HTR-8/SVneo (cell line): Measurements from ENCODE around the gene STIM1.
"Not testable (repeated sequence)": the region's sequence is repeated elsewhere in the genome, so short reads cannot be mapped to it uniquely, and the experiment has no call there.

Experiments
- DNase-seq: peaks from one replicate; pipeline ENCODE4 v3.0.0; 2011; ENCODE audit warnings: low spot score, mixed read lengths; ENCODE audit not compliant: insufficient read length
- FAIRE-seq: peaks from 2 replicates; lab custom pipeline; 2011; peaks lifted over from hg19 to GRCh38; lab: Jason Lieb, UNC

STIM1 gene

DNA sequence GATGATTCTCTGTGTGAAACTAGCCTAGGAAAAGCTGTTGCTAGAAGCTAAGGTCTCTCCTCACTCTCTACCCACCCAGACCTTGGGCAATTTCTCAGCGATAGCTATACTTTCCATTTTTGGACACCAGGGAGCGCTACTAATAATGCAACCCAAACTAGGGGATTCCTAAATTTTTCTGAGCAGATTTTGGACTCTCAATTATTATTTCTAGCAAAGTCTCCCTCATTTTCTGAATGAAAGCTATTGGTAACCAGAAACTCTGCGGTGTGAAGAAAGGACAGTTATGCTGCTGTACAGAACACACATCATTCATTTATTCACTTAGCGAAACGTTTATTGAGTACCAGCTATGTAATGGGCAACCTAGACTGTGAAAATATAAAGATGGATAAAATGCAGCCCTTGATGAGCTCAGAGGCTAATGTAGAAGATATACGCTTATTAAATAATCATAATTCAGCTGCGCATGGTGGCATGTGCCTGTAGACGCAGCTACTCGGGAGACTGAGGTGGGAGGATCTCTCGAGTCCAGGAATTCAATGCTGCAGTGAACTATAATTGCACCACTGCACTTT, 6.1 kb upstream of the STIM1 start:
- no peak for FAIRE-seq
- no peak for DNase-seq

DNA sequence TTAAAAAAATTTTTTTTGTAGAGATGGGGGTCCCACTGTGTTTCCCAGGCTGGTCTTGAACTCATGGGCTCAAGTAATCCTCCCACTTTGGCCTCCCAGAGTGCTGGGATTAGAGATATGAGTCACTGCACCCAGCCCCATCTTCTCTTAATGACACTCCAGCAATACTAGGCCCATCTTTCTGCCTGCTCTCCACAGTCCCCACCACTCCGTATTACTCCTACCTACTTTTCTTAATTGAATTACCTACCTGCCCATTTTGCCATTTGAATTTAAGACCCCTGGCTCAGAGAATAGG, 2.0 kb upstream of the STIM1 start:
- FAIRE-seq (no peak), DNase-seq (no peak)

DNA sequence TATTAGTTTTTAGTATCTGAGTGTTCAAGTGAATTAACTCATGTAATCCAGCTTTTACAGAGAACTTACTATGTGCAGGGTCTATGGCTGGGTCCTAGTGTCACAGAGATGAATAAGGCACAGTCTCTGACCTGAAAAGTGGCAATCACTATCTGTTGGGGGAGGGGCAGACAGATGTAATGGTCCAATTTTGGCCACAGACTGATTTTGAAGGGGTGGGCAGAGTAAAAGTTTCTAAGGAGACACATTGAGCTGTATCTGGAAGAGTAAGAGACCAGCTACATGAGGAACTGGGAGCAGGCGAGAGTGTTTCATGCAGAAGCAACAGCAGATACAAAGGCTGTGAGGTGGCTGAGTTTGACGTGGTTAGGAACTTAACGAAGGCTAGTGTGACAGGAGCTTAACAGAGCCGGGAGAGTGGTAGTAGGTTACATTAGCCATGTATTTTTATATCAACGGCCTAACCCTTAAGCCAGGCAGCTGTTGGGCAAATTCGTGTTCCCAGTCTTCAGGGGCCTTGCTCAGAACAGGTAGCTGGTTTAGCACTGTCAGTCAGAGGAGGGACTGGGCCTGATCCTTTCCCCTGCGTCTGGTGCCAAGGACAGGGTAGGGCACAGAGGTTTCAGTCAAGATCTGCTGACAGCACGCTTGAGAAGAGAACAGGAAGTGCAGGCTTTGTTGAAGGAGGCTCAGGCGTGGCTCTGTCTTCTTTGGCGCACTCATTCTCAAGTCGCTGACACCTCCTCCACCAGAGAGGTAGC, 1.4 kb upstream of the STIM1 start:
- FAIRE-seq (no peak), DNase-seq (no peak)

DNA sequence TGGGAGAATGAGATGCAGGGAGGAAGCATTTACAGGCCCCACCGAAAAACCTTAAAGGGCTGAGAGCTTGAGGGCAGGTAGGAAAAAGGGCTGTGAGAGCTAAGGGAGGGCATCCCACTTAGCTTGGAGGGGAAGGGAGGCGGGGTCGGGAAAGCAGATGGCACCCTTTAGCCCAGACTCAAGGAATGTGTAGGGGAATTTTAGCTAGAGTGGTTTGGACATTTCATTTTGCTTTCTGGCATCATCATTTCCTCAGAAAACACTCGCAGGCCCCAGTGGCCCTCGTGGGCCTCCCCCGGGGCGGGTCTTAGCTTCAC, 846 bp upstream of the STIM1 start:
- FAIRE-seq = no peak

DNA sequence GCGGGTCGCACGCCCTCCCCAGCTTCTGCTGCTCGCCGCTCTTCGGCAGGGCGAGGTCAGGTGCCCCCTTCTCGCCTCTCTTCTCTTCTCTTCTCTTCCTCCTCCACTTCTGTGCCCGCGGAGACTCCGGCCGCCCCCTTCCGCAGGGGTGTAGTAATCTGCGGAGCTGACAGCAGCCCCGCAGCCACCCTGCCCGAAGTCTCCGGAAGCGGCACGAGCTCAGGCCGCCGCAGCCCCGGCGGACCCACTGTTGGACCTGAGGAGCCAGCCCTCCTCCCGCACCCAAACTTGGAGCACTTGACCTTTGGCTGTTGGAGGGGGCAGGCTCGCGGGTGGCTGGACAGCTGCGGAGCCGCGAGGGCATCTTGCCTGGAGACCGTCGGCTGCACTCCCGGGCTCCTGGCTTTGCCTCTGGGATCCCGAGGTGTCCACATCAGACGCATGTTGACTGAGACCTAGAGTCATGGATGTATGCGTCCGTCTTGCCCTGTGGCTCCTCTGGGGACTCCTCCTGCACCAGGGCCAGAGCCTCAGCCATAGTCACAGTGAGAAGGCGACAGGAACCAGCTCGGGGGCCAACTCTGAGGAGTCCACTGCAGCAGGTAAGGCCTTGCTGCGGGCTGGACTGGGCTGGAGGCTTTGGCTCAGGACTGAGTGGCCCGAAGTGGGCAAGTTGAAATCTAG, 486 bp downstream of the STIM1 start:
- FAIRE-seq = no peak
- peak; percentile 20 for DNase-seq

More for the DNA sequence above, 846 bp upstream of the STIM1 start:
- DNase-seq = no peak

DNA sequence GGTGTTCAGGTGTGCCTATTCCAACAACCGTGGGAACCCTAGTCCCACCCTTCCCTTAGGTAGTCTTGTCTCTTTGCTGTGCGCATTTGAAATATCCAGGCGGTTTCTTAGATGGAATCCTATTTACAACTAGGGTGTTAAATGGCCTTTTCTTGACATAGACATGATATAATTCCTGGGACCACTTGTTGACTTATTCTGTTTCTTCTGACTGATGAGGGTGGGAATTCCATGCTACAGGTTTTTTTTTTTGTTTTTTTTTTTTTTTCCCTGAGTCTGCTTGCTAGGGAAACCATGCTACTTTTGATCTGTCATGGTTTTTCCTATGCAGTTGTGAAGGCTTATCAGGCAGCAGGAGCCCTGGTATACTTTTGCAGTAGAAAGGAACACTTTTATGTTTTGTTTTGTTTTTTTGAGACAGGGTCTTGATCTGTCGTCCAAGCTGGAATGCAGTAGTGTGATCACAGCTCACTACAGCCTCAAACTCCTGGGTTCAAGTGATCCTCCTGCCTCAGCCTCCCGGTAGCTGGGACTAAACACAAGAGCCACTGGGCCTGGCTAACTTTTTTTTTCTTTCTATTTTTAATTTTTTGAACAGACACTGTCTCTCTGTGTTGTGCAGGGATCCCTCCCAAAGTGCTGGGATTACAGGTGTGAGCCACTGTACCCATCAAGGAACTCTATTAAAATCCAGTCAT, 1.5 kb downstream of the STIM1 start:
- DNase-seq (no peak), FAIRE-seq (no peak)

DNA sequence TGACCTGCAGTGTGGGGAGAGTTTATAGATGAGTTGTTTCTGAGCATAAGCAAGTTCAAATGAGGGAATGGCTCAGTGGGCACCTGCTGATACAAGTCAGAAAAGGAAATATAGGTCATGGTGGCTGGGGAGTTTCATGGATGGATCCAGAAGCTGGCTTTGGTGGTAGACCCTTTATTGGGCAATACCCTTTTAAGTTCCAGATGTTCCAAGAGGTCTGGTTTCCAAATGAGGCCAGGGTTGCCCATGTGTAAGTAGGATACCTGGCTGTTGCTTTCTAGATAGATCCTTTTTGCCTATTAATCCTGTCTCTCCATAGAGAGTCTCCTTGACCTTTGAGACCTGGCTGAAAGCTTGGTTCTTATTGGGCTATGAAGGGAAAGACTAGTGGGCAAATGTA, 2.2 kb downstream of the STIM1 start:
- DNase-seq (no peak), FAIRE-seq (no peak)

DNA sequence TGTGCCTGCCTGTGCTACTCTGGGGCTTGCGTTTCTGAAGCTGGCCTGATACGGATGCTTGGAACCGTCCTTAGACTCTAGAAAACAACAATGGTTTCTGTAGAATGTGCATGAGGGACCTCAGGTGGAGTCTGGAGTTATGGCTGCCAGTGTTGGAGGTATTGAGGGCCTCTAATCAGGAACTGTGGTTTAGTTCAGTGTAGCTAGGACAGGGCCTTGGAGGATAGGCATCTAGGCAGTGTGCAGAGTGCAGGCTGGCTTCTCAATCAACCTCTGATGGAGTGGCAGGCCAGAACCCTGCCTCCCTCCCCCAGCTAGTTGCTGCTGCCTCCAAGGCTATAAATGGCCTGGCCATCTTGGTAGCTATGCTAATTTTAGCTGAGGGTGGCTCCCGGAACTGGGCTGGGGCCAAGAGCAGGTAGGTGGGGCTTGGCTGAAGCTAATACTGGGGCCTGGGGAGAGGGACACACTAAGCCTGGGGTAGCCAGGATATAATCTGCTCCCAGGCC, 4.0 kb downstream of the STIM1 start:
- FAIRE-seq (no peak), DNase-seq (no peak)

DNA sequence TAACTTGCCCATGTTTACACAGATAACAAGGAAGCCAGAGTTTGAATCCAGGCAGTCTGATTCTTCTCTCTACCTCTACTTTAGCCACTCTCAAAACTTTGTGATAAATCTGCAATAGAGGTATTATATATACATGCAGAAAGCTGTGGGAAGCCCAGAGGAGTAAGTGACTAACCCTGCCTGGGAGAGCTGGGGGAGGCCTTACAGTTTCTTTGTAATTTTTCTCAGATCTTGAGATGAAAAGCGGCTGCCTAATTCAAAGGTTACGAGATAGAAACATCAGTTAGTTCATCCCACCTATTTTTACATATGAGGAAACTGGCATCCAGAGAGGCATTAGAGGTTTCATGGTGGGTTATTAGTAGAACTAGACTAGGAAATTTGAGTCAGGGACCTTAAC, 4.9 kb downstream of the STIM1 start:
- no peak for FAIRE-seq
- no peak for DNase-seq

DNA sequence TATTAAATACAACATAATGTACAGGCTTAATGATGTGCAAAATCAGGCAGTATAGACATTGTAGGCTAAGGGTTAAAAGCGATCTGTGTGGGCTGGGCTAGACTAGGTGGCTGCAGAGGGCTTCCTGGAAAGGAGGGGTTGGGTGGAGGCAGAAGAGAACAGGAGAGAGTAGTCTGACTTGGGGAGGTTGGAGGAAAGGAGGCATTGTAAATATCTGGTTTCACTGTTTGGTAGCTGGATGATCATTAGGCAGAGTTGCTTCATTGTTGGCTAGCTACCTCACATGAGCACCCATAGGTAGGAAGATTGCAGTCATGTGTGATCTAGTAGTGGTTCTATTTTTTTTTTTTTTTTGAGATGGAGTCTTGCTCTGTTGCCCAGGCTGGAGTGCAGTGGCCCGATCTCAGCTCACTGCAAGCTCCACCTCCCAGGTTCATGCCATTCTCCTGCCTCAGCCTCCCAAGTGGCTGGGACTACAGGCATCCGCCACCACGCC, 5.5 kb downstream of the STIM1 start:
- DNase-seq, FAIRE-seq: not testable (repeated sequence)

DNA sequence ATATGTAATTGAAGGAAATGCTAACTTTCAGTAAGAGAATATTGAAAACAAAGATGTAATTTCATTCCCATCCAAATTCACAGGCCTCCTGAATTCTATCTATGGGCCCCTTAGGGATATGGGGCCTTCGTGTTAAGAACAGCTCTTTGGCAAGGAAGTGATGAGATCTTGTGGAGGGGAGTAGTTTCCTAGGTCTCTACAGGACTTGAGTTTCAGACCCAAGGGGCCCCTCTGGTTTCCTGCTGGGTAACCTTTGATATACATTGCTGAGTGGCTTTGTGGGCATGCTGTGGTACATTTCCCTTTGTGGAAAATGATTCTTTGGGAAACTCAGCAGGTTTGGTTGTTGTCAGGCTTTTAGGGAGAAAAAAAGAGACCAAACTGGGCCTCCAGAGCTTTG, 6.2 kb downstream of the STIM1 start:
- DNase-seq (no peak), FAIRE-seq (no peak)

DNA sequence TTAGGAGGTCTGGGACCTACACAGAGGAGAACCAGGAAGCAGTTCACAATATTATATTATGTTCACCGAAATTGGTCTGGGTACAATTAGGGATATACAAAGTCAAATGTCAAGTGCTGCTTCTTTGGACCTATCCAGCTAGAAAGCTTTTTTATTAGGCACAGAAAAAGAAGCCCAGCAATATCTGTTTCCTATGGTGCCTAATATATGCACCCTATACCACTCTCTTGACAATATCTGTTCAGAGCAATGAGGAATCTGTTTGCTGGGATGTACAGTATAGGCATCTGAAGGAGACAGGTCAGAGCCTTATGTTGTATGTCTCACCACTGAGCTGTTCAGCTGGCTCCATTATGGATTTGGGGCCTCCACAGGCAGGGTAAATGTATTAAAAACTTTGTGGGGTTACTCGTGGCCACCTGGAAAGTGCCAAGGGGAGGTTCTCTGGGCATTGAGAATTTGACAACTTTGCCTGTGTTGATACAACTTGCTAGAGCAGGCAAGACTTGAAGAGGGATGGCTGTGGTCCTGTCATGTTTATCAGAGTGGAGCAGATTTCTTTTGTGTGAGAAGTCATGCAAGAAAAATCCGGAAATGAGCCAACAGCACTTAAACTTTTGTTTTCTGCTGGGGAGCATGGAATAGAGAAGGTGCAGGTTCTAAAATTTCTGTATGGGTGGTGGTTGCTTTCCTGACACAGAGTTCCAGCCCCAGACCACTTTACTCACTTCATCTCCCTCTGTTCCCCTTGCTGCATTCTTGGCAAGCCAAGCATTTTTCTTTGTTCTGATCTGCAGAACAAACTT, 10.1 kb downstream of the STIM1 start:
- FAIRE-seq = no peak

DNA sequence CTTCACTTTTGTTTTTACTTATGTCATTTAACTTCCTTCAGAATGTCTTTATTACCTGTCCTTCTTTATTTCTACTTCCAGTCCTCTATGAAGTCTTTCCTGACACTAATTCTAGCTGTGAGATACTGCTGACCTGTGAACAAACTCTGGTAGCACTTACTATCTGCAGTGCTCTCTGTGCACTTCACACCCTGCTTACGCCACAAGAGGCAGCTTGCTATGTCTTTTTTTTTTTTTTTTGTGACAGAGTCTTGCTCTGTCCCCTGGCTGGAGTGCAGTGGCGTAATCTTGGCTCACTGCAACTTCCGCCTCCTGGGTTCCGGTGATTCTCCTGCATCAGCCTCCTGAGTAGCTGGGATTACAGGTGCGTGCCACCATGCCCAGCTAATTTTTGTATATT, 10.7 kb downstream of the STIM1 start:
- DNase-seq (no peak), FAIRE-seq (no peak)

More for the DNA sequence above, 10.1 kb downstream of the STIM1 start:
- no peak for DNase-seq

DNA sequence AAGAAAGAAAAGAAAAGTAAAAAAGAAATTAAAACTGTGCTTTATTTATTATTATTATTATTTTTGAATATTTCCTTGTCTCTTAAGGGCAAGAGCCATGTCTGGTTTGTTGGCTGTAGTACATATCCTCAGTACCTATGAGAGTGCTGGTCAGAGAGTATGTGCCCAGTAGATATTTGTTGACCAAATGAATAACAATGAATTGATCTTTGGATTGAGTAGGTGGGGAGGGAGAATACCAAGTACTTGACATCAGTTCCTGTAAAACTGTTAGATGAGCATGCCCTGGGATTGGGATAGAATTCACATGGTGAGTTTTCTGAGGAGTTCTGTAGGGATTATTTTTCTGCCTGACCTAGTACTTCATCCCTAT, 11.4 kb downstream of the STIM1 start:
- FAIRE-seq (no peak), DNase-seq (no peak)

DNA sequence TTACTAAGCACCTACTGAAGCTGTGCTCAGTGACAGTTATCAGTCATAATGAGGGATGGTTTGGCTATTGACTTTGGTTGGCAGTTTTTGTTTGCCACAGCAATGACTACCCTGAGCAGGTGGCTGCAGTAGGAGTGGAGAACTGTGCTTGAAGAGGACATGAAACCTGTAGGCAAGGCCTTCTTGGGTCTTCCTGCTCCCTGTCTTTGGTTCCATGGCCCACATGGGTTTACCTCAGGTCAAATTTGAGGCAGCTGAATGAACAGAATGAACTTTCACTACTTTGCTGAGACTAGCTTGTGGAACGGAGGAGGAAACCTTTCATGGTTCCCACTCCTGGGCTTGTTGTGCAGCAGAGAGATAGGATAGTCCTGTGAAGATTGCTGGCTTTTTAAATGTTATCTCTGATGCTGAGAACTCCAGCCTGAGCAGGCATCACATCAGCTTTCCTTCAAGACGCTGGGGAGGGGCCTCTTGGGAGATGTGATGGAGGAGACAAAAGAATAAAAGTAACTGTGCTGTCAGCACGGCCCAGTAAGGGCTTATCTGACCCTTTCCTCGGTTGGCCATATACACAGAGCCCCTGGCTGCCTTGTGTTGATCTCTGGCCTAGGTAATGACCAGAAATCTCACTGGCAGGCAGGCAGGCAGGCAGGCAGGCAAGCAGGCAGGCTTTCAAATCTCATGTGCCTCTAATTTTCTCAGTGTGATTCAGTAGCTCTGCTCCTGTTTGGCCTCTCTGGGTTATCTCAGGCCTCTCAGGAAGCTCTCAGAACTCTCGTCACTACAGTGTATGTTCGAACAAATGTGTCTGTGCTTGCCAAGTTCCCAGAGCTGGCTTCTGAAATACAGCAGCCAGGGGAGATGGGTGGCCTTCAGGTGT, 12.0 kb downstream of the STIM1 start:
- DNase-seq (no peak), FAIRE-seq (no peak)

DNA sequence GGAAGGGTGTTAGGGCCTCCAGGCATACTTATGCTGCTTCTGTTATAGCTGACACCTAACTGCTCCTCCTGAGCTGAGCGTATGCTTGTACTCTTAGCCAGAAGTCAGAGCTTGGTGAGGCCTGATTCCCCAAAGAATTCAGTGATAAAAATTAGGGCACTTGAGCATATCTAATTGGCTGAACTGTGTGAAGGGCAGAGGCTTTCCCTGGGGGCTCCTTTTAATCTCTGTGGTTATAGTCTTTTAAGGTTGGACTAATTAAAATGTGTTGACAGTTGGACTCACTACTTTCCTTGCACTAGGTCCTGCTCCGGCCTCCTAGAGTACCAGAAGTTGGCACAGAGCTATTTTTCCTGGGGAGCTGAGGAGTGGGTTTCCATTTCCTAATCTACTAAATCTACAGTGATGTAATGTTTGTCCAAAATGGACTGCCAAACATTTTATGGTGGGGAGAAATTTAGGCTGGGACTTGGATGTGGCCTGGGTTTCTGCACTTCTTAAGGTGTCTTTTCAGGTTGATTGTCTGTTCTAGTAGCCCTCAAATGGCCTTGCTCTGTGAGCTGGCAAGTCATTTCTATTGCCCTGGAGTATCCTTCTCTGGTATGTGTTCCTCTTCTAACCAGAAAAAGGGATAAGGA, 18.4 kb downstream of the STIM1 start:
- FAIRE-seq (no peak), DNase-seq (no peak)

DNA sequence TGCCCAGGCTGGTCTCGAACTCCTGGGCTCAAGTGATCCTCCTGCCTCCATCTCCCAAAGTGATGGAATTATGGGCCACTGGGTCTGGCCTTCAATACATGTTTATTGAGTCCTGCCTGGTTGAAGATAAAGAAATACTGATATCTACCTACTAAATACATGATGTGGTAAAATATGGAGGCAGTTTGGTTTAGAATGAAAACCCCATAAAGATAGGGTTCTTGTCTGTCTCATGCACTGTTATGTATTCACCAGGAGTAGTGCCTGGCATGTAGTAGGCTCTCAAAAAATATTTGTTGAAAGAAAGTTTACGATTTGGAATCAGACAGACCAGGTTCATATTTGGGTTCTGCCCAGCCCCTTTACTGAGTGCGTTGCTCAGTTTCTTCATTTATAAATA, 21.1 kb downstream of the STIM1 start:
- no peak for FAIRE-seq
- DNase-seq = no peak

DNA sequence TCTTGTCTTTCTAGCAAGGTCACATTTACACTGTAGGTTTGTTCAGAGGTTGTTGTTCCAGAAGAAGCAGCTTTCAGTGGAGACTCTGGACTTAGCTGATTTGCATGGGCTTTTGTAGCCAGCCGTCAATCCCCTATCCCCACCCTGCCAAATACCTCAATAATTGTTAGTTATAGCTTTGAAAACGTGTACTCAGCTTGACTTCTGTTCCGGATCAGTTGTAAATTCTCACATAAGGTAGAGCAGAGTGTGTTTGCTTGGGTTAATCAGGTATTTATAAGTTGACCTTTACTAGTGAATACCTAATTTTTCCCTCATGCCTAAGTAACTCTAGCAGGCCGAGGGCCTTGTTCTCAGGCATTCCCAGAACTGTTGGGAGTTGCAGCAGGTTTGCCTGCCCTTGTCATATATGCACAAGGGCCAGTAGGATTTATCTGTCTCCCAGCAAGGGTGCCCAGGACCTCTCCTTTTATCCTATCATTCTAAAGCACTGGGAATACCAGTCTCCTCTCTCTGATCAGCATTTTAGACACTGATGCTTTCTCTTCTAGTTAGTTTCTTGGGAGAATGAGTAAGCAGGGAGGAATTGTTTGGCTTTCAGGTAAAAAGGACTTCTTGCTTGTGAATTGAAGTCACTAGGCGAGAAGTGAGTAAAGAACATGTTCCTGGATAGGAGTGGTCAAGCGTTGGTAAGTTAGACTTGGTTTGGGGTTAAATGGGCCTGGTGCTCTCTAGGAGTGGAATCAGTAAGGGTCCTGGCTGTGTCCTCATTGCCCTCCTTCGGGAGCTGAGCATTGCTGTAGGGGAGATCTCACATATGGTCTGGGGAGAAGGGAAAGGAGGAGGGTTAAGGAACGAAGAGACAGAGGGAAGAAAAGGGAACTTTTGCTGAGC, 22.1 kb downstream of the STIM1 start:
- DNase-seq (no peak), FAIRE-seq (no peak)
